HCT116 (cell line): ENCODE results near the gene TCF21. TPM values are rescaled to one million over a fixed set of nuclear protein-coding genes. Genes with fewer than 3 reads are reported as not detected.

Experiments used
- ATAC-seq: fragments of 200-7000 bp; cut with Tn5 transposase; 2 replicates; pipeline ENCODE4 v1.9.1; 2020; ENCODE audit warnings: mild to moderate bottlenecking, moderate library complexity
- BruUV-seq: library from RNA; stranded (reverse); fragments of 400-500 nt; replicated peaks from 2 replicates; lab custom pipeline; 2021; lab: Mats Ljungman, UMichigan
- CTCF ChIA-PET: fragments of 300-600 bp; sonication (Branson Sonifier 250); formaldehyde crosslinking; loops from one replicate; lab custom pipeline; 2021; ENCODE audit warnings: antibody characterized with exemption; lab: Charles Lee
- POLR2A ChIA-PET: fragments of 300-600, 350-600 bp; sonication (Branson Sonifier 250); formaldehyde crosslinking; loops from one replicate; lab custom pipeline; 2021; ENCODE audit warnings: antibody characterized with exemption; lab: Charles Lee
- RAD21 ChIA-PET, 2 experiments: fragments of 300-600 bp; sonication (Branson Sonifier 250); formaldehyde crosslinking; loops; one replicate each; lab custom pipeline; 2023; ENCODE audit warnings: low total read pairs in 2 of 2; ENCODE audit not compliant: uncharacterized antibody in 2 of 2, unreplicated experiment in 2 of 2, low non-redundant PET in 1 of 2; lab: Charles Lee
- DNase-seq: peaks from one replicate; pipeline ENCODE4 v3.0.0-alpha.2; 2010; ENCODE audit warnings: low read depth, low spot score
- H2AFZ ChIP-seq: fragments of 200-600 bp; shearing (Covaris generic), sonication (generic); 2 replicates; pipeline ENCODE4 v1.6.1; 2017; ENCODE audit warnings: low read depth, mixed run types, mixed read lengths, antibody characterized with exemption, low read length; ENCODE audit not compliant: poor library complexity, severe bottlenecking
- H3K27ac ChIP-seq: 2 replicates; pipeline ENCODE4 v1.5.1; 2012; ENCODE audit warnings: low read depth, low read length
- H3K27me3 ChIP-seq: fragments of 200-600 bp; sonication (generic); 2 replicates; pipeline ENCODE4 v1.6.1; 2016; ENCODE audit warnings: mixed run types, low read length, mixed read lengths; ENCODE audit not compliant: insufficient read depth
- H3K36me3 ChIP-seq, 2 experiments: fragments of 200-500 bp in 1 of 2; fragments of 200-600 bp in 1 of 2; sonication (Bioruptor generic) in 1 of 2; sonication (generic) in 1 of 2; 2 replicates each; pipeline versions ENCODE4 v1.5.1 to v1.6.1; 2014 to 2016; ENCODE audit warnings: low read length in 2 of 2, inconsistent platforms in 1 of 2, mixed read lengths in 1 of 2, mixed run types in 1 of 2; ENCODE audit not compliant: insufficient read depth in 2 of 2, control insufficient read depth in 1 of 2
- H3K4me1 ChIP-seq, 2 experiments: fragments of 200-600 bp in 1 of 2; sonication (generic) in 1 of 2; 2 replicates each; pipeline versions ENCODE4 v1.5.1 to v1.6.1; 2012 to 2017; ENCODE audit warnings: low read length in 2 of 2, inconsistent platforms in 1 of 2, mild to moderate bottlenecking in 1 of 2, mixed read lengths in 1 of 2, mixed run types in 1 of 2, moderate library complexity in 1 of 2; ENCODE audit not compliant: insufficient read depth in 2 of 2, control insufficient read depth in 1 of 2
- H3K4me2 ChIP-seq: fragments of 200-600 bp; sonication (generic); 2 replicates; pipeline ENCODE4 v1.6.1; 2017; ENCODE audit warnings: mixed run types, low read length, mixed read lengths
- H3K4me3 ChIP-seq, 2 experiments: fragments of 200-600 bp in 1 of 2; sonication (generic) in 1 of 2; replicated peaks in 1 of 2; 2 replicates each; pipeline ENCODE4 v1.5.1; 2011 to 2016; ENCODE audit warnings: low read length in 2 of 2, control low read depth in 1 of 2, low read depth in 1 of 2, mild to moderate bottlenecking in 1 of 2, mixed read lengths in 1 of 2, mixed run types in 1 of 2
- H3K79me2 ChIP-seq: fragments of 200-600 bp; sonication (generic); 2 replicates; pipeline ENCODE4 v1.6.1; 2017; ENCODE audit warnings: mild to moderate bottlenecking, mixed run types, low read length, moderate library complexity, mixed read lengths; ENCODE audit not compliant: insufficient read depth
- H3K9ac ChIP-seq: fragments of 200-600 bp; sonication (generic); 2 replicates; pipeline ENCODE4 v1.6.1; 2016; ENCODE audit warnings: low read length, mixed read lengths
- H3K9me2 ChIP-seq: fragments of 200-600 bp; sonication (generic), shearing (Covaris generic); 2 replicates; pipeline ENCODE4 v1.6.1; 2017; ENCODE audit warnings: mixed run types, mild to moderate bottlenecking, moderate library complexity; ENCODE audit not compliant: insufficient read depth
- H3K9me3 ChIP-seq, 2 experiments: fragments of 200-500 bp in 1 of 2; fragments of 200-600 bp in 1 of 2; sonication (Bioruptor generic) in 1 of 2; sonication (generic) in 1 of 2; 2 replicates each; pipeline ENCODE4 v1.6.1; 2014 to 2017; ENCODE audit warnings: low read length in 2 of 2, mixed read lengths in 2 of 2, inconsistent platforms in 1 of 2, low read depth in 1 of 2, mild to moderate bottlenecking in 1 of 2, mixed run types in 1 of 2, moderate library complexity in 1 of 2; ENCODE audit not compliant: control insufficient read depth in 1 of 2, insufficient read depth in 1 of 2
- H4K20me1 ChIP-seq: fragments of 200-600 bp; sonication (generic), shearing (Covaris generic); 2 replicates; pipeline ENCODE4 v1.6.1; 2017; ENCODE audit warnings: mixed run types, mild to moderate bottlenecking, moderate library complexity; ENCODE audit not compliant: insufficient read depth
- CBX3 ChIP-seq: IDR thresholded peaks from 2 replicates; pipeline ENCODE4 v1.6.1; 2012; ENCODE audit warnings: low read depth
- CEBPB ChIP-seq: IDR thresholded peaks from 2 replicates; pipeline ENCODE4 v1.6.1; 2012; ENCODE audit warnings: low read depth
- ELF1 ChIP-seq: IDR thresholded peaks from 2 replicates; pipeline ENCODE4 v1.6.1; 2012; ENCODE audit warnings: low read depth, borderline replicate concordance
- EZH2 ChIP-seq: fragments of 200-600 bp; sonication (generic); IDR thresholded peaks from 2 replicates; pipeline ENCODE4 v1.6.1; 2017; ENCODE audit warnings: antibody characterized with exemption, mixed run types
- EZH2phosphoT487 ChIP-seq: fragments of 200-600 bp; IDR thresholded peaks from 2 replicates; pipeline ENCODE4 v1.6.1; 2018; ENCODE audit warnings: antibody characterized with exemption, borderline replicate concordance
- POLR2A ChIP-seq: IDR thresholded peaks from 2 replicates; pipeline ENCODE4 v1.7.0; 2011; ENCODE audit warnings: borderline replicate concordance; ENCODE audit not compliant: insufficient read depth, insufficient read length; ENCODE audit errors: extremely low read depth
- POLR2AphosphoS5 ChIP-seq: IDR thresholded peaks from 2 replicates; pipeline ENCODE4 v1.6.1; 2011; ENCODE audit warnings: mild to moderate bottlenecking, low read depth, low read length, moderate library complexity
- RAD21 ChIP-seq: IDR thresholded peaks from 2 replicates; pipeline ENCODE4 v1.6.1; 2012; ENCODE audit warnings: low read depth, mild to moderate bottlenecking
- SP1 ChIP-seq: IDR thresholded peaks from 2 replicates; pipeline ENCODE4 v1.6.1; 2012; ENCODE audit warnings: low read depth
- SRF ChIP-seq: IDR thresholded peaks from 2 replicates; pipeline ENCODE4 v1.6.1; 2012; ENCODE audit warnings: low read depth
- TCF7L2 ChIP-seq: IDR thresholded peaks from 2 replicates; pipeline ENCODE4 v1.7.0; 2011; ENCODE audit warnings: borderline replicate concordance, inconsistent platforms; ENCODE audit not compliant: insufficient read depth, insufficient read length; ENCODE audit errors: extremely low read depth
- ZNF274 ChIP-seq: fragments of 200-500 bp; sonication (Bioruptor generic); IDR thresholded peaks from 2 replicates; pipeline ENCODE4 v1.6.1; 2014; ENCODE audit warnings: mild to moderate bottlenecking, low read depth, low read length, inconsistent platforms
- intact Hi-C: fragments of 100-400 bp; cut with micrococcal nuclease; formaldehyde crosslinking; loops from 2 replicates; pipeline ENCODE4 v1.10.0; 2022
- total RNA-seq: library from RNA; stranded (reverse); gene quantifications from one replicate; pipeline ENCODE4 v1.2.1, GENCODE V29; 2021; ENCODE audit not compliant: unreplicated experiment
- TF ChIP-seq, protein P1 (sequence below): IDR thresholded peaks from 2 replicates; pipeline ENCODE4 v1.6.1; 2012; ENCODE audit warnings: low read depth
- TF ChIP-seq, protein P2 (sequence below), 3 experiments: fragments of 200-600 bp in 1 of 3; sonication (generic) in 1 of 3; IDR thresholded peaks in 2 of 3; conservative IDR thresholded peaks in 1 of 3; 2 replicates each; pipeline ENCODE4 v1.5.1; 2012 to 2017; ENCODE audit warnings: low read depth in 2 of 3, low read length in 2 of 3, antibody characterized with exemption in 1 of 3, borderline replicate concordance in 1 of 3, control low read depth in 1 of 3, mild to moderate bottlenecking in 1 of 3, mixed read lengths in 1 of 3, mixed run types in 1 of 3, moderate library complexity in 1 of 3; ENCODE audit not compliant: insufficient read depth in 1 of 3
- TF ChIP-seq, protein P3 (sequence below): IDR thresholded peaks from 2 replicates; pipeline ENCODE4 v1.6.1; 2012
- TF ChIP-seq, protein P4 (sequence below): IDR thresholded peaks from 2 replicates; pipeline ENCODE4 v1.6.1; 2011; ENCODE audit warnings: mild to moderate bottlenecking, low read length, moderate library complexity; ENCODE audit not compliant: insufficient replicate concordance; ENCODE audit errors: extremely low read depth

Gene TCF21
- total RNA-seq, 1 experiment from 2014 or later: 0.20 TPM

DNA sequence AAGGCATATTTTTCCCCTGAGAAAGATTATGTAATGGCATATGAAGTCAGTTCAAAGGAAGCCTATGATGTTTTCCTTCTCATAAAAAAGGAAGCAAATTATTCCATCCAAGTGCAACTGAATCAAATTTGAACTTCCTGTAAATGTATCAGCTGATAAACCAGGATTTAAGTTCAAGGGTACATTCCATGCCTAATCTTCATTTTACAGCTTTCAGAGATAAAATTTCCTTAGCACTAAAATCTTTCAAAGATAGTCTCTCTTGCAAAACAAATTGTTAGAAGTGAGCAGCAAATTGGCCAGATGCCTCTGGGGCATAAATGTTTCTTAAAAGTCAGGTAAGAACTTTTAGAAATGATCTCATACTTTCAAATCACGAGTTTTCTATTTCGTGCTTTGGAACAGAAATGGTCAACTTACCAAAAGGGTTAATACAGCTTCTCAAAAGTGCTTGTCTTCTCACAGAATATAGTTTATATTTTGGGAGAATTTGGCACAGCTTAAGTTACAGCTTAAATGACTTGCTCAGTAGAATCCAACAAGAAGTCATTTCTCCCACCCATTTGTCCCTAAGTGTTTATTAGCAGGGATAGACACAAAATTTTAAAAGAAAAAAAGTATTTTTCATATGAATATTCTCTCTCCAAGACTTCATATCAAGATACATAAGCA, 2.7 kb upstream of the TCF21 start:
- TF ChIP-seq POLR2AphosphoS5: no peak
- TF ChIP-seq, protein P1, sequence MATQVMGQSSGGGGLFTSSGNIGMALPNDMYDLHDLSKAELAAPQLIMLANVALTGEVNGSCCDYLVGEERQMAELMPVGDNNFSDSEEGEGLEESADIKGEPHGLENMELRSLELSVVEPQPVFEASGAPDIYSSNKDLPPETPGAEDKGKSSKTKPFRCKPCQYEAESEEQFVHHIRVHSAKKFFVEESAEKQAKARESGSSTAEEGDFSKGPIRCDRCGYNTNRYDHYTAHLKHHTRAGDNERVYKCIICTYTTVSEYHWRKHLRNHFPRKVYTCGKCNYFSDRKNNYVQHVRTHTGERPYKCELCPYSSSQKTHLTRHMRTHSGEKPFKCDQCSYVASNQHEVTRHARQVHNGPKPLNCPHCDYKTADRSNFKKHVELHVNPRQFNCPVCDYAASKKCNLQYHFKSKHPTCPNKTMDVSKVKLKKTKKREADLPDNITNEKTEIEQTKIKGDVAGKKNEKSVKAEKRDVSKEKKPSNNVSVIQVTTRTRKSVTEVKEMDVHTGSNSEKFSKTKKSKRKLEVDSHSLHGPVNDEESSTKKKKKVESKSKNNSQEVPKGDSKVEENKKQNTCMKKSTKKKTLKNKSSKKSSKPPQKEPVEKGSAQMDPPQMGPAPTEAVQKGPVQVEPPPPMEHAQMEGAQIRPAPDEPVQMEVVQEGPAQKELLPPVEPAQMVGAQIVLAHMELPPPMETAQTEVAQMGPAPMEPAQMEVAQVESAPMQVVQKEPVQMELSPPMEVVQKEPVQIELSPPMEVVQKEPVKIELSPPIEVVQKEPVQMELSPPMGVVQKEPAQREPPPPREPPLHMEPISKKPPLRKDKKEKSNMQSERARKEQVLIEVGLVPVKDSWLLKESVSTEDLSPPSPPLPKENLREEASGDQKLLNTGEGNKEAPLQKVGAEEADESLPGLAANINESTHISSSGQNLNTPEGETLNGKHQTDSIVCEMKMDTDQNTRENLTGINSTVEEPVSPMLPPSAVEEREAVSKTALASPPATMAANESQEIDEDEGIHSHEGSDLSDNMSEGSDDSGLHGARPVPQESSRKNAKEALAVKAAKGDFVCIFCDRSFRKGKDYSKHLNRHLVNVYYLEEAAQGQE: no peak
- TF ChIP-seq, protein P2, sequence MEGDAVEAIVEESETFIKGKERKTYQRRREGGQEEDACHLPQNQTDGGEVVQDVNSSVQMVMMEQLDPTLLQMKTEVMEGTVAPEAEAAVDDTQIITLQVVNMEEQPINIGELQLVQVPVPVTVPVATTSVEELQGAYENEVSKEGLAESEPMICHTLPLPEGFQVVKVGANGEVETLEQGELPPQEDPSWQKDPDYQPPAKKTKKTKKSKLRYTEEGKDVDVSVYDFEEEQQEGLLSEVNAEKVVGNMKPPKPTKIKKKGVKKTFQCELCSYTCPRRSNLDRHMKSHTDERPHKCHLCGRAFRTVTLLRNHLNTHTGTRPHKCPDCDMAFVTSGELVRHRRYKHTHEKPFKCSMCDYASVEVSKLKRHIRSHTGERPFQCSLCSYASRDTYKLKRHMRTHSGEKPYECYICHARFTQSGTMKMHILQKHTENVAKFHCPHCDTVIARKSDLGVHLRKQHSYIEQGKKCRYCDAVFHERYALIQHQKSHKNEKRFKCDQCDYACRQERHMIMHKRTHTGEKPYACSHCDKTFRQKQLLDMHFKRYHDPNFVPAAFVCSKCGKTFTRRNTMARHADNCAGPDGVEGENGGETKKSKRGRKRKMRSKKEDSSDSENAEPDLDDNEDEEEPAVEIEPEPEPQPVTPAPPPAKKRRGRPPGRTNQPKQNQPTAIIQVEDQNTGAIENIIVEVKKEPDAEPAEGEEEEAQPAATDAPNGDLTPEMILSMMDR (IDR thresholded peaks at IDR 0.05 in 2 of 3, conservative IDR thresholded peaks at IDR 0.05 in 1 of 3; ENCODE audit: borderline replicate concordance in 1 of 3, insufficient read depth in 1 of 3, low read depth in 2 of 3, low read length in 2 of 3): no peak
- no peak for TF ChIP-seq SP1
- no peak for TF ChIP-seq ZNF274
- no peak for TF ChIP-seq CBX3
- no peak for TF ChIP-seq POLR2A
- no peak for TF ChIP-seq TCF7L2
- no peak for TF ChIP-seq SRF
- TF ChIP-seq, protein P3, sequence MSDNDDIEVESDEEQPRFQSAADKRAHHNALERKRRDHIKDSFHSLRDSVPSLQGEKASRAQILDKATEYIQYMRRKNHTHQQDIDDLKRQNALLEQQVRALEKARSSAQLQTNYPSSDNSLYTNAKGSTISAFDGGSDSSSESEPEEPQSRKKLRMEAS: no peak
- no peak for TF ChIP-seq ELF1
- no peak for TF ChIP-seq CEBPB
- TF ChIP-seq EZH2phosphoT487: no peak
- TF ChIP-seq, protein P4, sequence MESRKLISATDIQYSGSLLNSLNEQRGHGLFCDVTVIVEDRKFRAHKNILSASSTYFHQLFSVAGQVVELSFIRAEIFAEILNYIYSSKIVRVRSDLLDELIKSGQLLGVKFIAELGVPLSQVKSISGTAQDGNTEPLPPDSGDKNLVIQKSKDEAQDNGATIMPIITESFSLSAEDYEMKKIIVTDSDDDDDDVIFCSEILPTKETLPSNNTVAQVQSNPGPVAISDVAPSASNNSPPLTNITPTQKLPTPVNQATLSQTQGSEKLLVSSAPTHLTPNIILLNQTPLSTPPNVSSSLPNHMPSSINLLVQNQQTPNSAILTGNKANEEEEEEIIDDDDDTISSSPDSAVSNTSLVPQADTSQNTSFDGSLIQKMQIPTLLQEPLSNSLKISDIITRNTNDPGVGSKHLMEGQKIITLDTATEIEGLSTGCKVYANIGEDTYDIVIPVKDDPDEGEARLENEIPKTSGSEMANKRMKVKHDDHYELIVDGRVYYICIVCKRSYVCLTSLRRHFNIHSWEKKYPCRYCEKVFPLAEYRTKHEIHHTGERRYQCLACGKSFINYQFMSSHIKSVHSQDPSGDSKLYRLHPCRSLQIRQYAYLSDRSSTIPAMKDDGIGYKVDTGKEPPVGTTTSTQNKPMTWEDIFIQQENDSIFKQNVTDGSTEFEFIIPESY: no peak
- TF ChIP-seq EZH2: no peak
- no peak for TF ChIP-seq RAD21
- H3K79me2 ChIP-seq: no peaks in the 10 kb centered on the region
- intact Hi-C loops: no loop called here
- ChIA-PET RAD21 (no interaction called here), CTCF (no interaction called here), POLR2A (no interaction called here)
- ATAC-seq: no peak
- no peak overlapping the region for H3K27ac ChIP-seq
- no peaks in the 10 kb centered on the region for H3K9me2 ChIP-seq
- no peak overlapping the region for H2AFZ ChIP-seq
- H3K4me2 ChIP-seq: no peak overlapping the region
- no peaks in the 10 kb centered on the region for H3K9me3 ChIP-seq
- BruUV-seq: no TSS peak
- H3K4me1 ChIP-seq: peaks cover 4 to 17% of the 10 kb centered on the region in 2 experiments; a peak in 3 of 4 replicates
- H3K9ac ChIP-seq: no peak overlapping the region
- H3K36me3 ChIP-seq: no peaks in the 10 kb centered on the region
- no peaks in the 10 kb centered on the region; the same call in 1 of the 2 replicates for H3K27me3 ChIP-seq
- no peak overlapping the region for H3K4me3 ChIP-seq
- no peaks in the 10 kb centered on the region for H4K20me1 ChIP-seq
- DNase-seq: no peak
